K562 (cell line): ENCODE measurements around the gene FOXO3. TPM values are rescaled to one million over a fixed set of nuclear protein-coding genes. Genes with fewer than 3 reads are reported as not detected.

ENCODE experiments used
- ATAC-seq: fragments of 200-7000 bp; cut with Tn5 transposase; 3 replicates; pipeline ENCODE4 v1.9.1; 2020; ENCODE audit warnings: moderate library complexity
- BruUV-seq: library from RNA; stranded (reverse); fragments of 400-500 nt; replicated peaks from 2 replicates; lab custom pipeline; 2021; lab: Mats Ljungman, UMichigan
- CTCF ChIA-PET: fragments of 300-600 bp; formaldehyde crosslinking; extraction: SDS; loops from one replicate; lab custom pipeline; 2021; ENCODE audit warnings: low intra/inter-chr PET ratio; lab: Yijun Ruan, JAX
- POLR2A ChIA-PET: fragments of 300-600, 350-650 bp; sonication (Branson Sonifier 250); formaldehyde crosslinking; extraction: SDS; loops from one replicate; lab custom pipeline; 2021; ENCODE audit warnings: antibody characterized with exemption, inconsistent platforms; lab: Yijun Ruan, JAX
- DNase-seq, 4 experiments: peaks; one replicate each; pipeline versions ENCODE4 v3.0.0 to v3.0.0-alpha.2; 2011 to 2018; ENCODE audit warnings: low spot score in 3 of 4, mixed read lengths in 3 of 4; ENCODE audit errors: extremely low read depth in 1 of 4
- FAIRE-seq: peaks from 2 replicates; lab custom pipeline; 2011; peaks lifted over from hg19 to GRCh38; lab: Jason Lieb, UNC
- H2AFZ ChIP-seq: 2 replicates; pipeline ENCODE4 v1.6.0; 2011; ENCODE audit warnings: low read depth, low read length, control low read depth, inconsistent platforms
- H3K27ac ChIP-seq: fragments of 200-600 bp; 3 replicates; pipeline ENCODE4 v1.8.0; 2011; ENCODE audit warnings: low read depth, mild to moderate bottlenecking, control low read depth, inconsistent platforms, low read length, moderate library complexity, mixed read lengths; ENCODE audit errors: extremely low read depth
- H3K27me3 ChIP-seq, 2 experiments: fragments of 300-600 bp in 1 of 2; 2 replicates in 1 of 2; 3 replicates in 1 of 2; pipeline versions ENCODE4 v1.6.0 to v1.8.0; 2011; ENCODE audit warnings: inconsistent platforms in 2 of 2, low read length in 2 of 2, mild to moderate bottlenecking in 1 of 2, mixed read lengths in 1 of 2, moderate library complexity in 1 of 2; ENCODE audit not compliant: control insufficient read depth in 2 of 2, insufficient read depth in 2 of 2
- H3K36me3 ChIP-seq: fragments of 300-600 bp; 3 replicates; pipeline ENCODE4 v1.8.0; 2011; ENCODE audit warnings: mild to moderate bottlenecking, low read length, inconsistent platforms; ENCODE audit not compliant: control insufficient read depth, insufficient read depth
- H3K4me1 ChIP-seq, 2 experiments: fragments of 200-600 bp in 1 of 2; replicated peaks in 1 of 2; 2 replicates in 1 of 2; 3 replicates in 1 of 2; pipeline versions ENCODE4 v1.5.1 to v1.8.0; 2011; ENCODE audit warnings: inconsistent platforms in 2 of 2, low read length in 2 of 2, mild to moderate bottlenecking in 1 of 2, mixed read lengths in 1 of 2, moderate library complexity in 1 of 2; ENCODE audit not compliant: control insufficient read depth in 2 of 2, insufficient read depth in 2 of 2
- H3K4me2 ChIP-seq: 2 replicates; pipeline ENCODE4 v1.6.1; 2011; ENCODE audit warnings: low read length, control low read depth, inconsistent platforms, mixed read lengths; ENCODE audit not compliant: insufficient read depth
- H3K4me3 ChIP-seq: fragments of 200-600 bp; sonication (generic), shearing (Covaris generic); 2 replicates; pipeline ENCODE4 v1.5.1; 2016; ENCODE audit warnings: control low read depth, inconsistent platforms
- H3K79me2 ChIP-seq: fragments of 200-600 bp; 3 replicates; pipeline ENCODE4 v1.8.0; 2011; ENCODE audit warnings: low read length, inconsistent platforms; ENCODE audit not compliant: control insufficient read depth, insufficient read depth
- H3K9ac ChIP-seq, 2 experiments: 2 replicates each; pipeline versions ENCODE4 v1.6.0 to v1.6.1; 2011; ENCODE audit warnings: low read depth in 2 of 2, low read length in 2 of 2, control low read depth in 1 of 2, inconsistent platforms in 1 of 2, mild to moderate bottlenecking in 1 of 2, mixed read lengths in 1 of 2; ENCODE audit not compliant: insufficient read depth in 1 of 2
- H3K9me1 ChIP-seq: one replicate; pipeline ENCODE4 v1.6.0; 2011; ENCODE audit warnings: inconsistent platforms, mild to moderate bottlenecking, low read length, moderate library complexity; ENCODE audit not compliant: control insufficient read depth, insufficient read depth
- H3K9me3 ChIP-seq: replicated peaks from 2 replicates; pipeline ENCODE4 v1.5.1; 2011; ENCODE audit warnings: low read depth, low read length, inconsistent platforms; ENCODE audit not compliant: control insufficient read depth, insufficient read depth
- H4K20me1 ChIP-seq: replicated peaks from 2 replicates; pipeline ENCODE4 v1.6.1; 2011; ENCODE audit warnings: low read length, inconsistent platforms, mixed read lengths; ENCODE audit not compliant: control insufficient read depth, insufficient read depth
- CEBPB ChIP-seq: fragments of 450-650 bp; IDR thresholded peaks from 2 replicates; pipeline ENCODE4 v1.6.1; 2016; ENCODE audit warnings: missing genetic modification characterization, missing compliant biosample characterization
- MXI1 ChIP-seq: IDR thresholded peaks from 2 replicates; pipeline ENCODE4 v1.6.1; 2011; ENCODE audit warnings: low read depth, mild to moderate bottlenecking, improper control_type of control experiment, low read length
- NKRF ChIP-seq: fragments of 450-650 bp; IDR thresholded peaks from 2 replicates; pipeline ENCODE4 v1.6.1; 2016; ENCODE audit warnings: borderline replicate concordance
- TRIM24 ChIP-seq, 2 experiments: fragments of 450-650 bp; IDR thresholded peaks; 2 replicates each; pipeline ENCODE4 v1.6.1; 2016
- ZNF324 ChIP-seq: fragments of 250-450 bp; sonication (Bioruptor Pico); IDR thresholded peaks from 2 replicates; pipeline ENCODE4 v1.4.0; 2020; ENCODE audit warnings: mild to moderate bottlenecking
- in situ Hi-C: fragments of 300-500 bp; cut with MboI; formaldehyde crosslinking; loops from 4 replicates; pipeline ENCODE4 v1.15.0; 2018; ENCODE audit warnings: inconsistent platforms, mixed read lengths
- intact Hi-C: fragments of 100-400 bp; cut with micrococcal nuclease; formaldehyde crosslinking; loops from 2 replicates; pipeline ENCODE4 v1.14.2; 2022
- polyA plus RNA-seq, 8 experiments: library from polyadenylated mRNA; depleted of rRNA in 4 of 8; stranded (reverse) in 5 of 8; unstranded in 3 of 8; fragments of >200 nt; fragmentation: Nextera tagmentation in 2 of 8; fragmentation: Illumina TruSeq in 1 of 8; extraction: Ambion mirVana in 2 of 8; extraction: Trizol in 1 of 8; gene quantifications; 2 replicates each; pipeline versions ENCODE4 v1.2.1 to v1.2.3, GENCODE V29; 2011 to 2014; ENCODE audit warnings: inconsistent platforms in 1 of 8, missing spikeins in 1 of 8
- total RNA-seq, 7 experiments: library from RNA; depleted of rRNA in 6 of 7; stranded (reverse); fragments of >200 nt in 6 of 7; fragmentation: Illumina TruSeq in 2 of 7; extraction: Trizol in 2 of 7; gene quantifications; 2 replicates each; pipeline versions ENCODE4 v1.2.1 to v1.2.3, GENCODE V29; 2011 to 2021; ENCODE audit warnings: low replicate concordance in 1 of 7

The FOXO3 gene
- total and polyA plus RNA-seq, 9 of the 15 experiments (the other 6 are each of a cell fraction or from before 2014, with no cell fraction given) = 3.0 to 14.6 (median 6.0) TPM

GRCh38 chr6:108612852-108613251 lies 52.1 kb downstream of the FOXO3 start:
- Histone ChIP-seq H3K27ac (no peak overlapping the region), H3K27me3 (no peaks in the 10 kb centered on the region), H3K9me1 (no peaks in the 10 kb centered on the region), H3K9me3 (no peaks in the 10 kb centered on the region), H3K4me2 (no peak overlapping the region), H3K4me3 (no peak overlapping the region), H3K79me2 (no peaks in the 10 kb centered on the region; the same call in 2 of the 3 replicates), H4K20me1 (no peaks in the 10 kb centered on the region), H3K36me3 (no peaks in the 10 kb centered on the region), H3K4me1 (peaks cover 0 to 6% of the 10 kb centered on the region in 2 experiments; a peak in 2 of 5 replicates), H2AFZ (no peak overlapping the region), H3K9ac (no peak overlapping the region)
- POLR2A ChIA-PET = interaction anchor here (1.5 kb wide), 1 partner anchor 12 kb away, joined by 4 read pairs; no protein-coding TSS in a partner anchor
- in situ Hi-C loops = no loop called here
- 0 out of 2 replicates have a peak, but pooled peaks have one; percentile 30 for TF ChIP-seq CEBPB (tag)
- no peak for TF ChIP-seq MXI1
- peak; percentile 84 for TF ChIP-seq ZNF324 (CRISPR knock-in tag)
- TF ChIP-seq TRIM24 (IDR thresholded peaks at IDR 0.05) = peak; percentile 61 to 62; a peak in 2 of 4 replicates
- no peak for TF ChIP-seq NKRF
- ATAC-seq (no peak), DNase-seq (no peak), FAIRE-seq (no peak)
- CTCF ChIA-PET = no interaction called here
- BruUV-seq = no TSS peak
- intact Hi-C loops = no loop called here
